HG03469 (cell line): ENCODE data around the gene TMUB1.

ENCODE experiments used
- ATAC-seq: cut with Tn5 transposase; IDR thresholded peaks from one replicate; pipeline ENCODE4 v1.9.1; 2021; ENCODE audit warnings: mild to moderate bottlenecking, moderate library complexity, moderate number of reproducible peaks; ENCODE audit not compliant: unreplicated experiment

The TMUB1 gene

GRCh38 chr7:151121380-151122170, 38.3 kb upstream of the TMUB1 start:
- ATAC-seq = no peak

- ATAC-seq = no peak
These were observed 37.6 kb upstream of the TMUB1 start for GRCh38 chr7:151120896-151121295.

GRCh38 chr7:151119902-151120301, 36.6 kb upstream of the TMUB1 start:
- ATAC-seq = no peak

GRCh38 chr7:151119055-151119415, 35.7 kb upstream of the TMUB1 start:
- no peak for ATAC-seq

- ATAC-seq = no peak
These were observed 35.1 kb upstream of the TMUB1 start for GRCh38 chr7:151118108-151119054.

- ATAC-seq = no peak
These were observed 34.3 kb upstream of the TMUB1 start for GRCh38 chr7:151117565-151117964.

GRCh38 chr7:151116603-151117440, 33.5 kb upstream of the TMUB1 start:
- no peak for ATAC-seq

- ATAC-seq = no peak
These were observed 32.6 kb upstream of the TMUB1 start for GRCh38 chr7:151115836-151116418.

- no peak for ATAC-seq
These were observed 32.0 kb upstream of the TMUB1 start for GRCh38 chr7:151115121-151115835.

- ATAC-seq = no peak
These were observed 31.1 kb upstream of the TMUB1 start for GRCh38 chr7:151114151-151115090.

GRCh38 chr7:151113344-151114150, 30.3 kb upstream of the TMUB1 start:
- ATAC-seq = no peak

- ATAC-seq = no peak
These were observed 27.8 kb upstream of the TMUB1 start for GRCh38 chr7:151110941-151111645.

- ATAC-seq = no peak
These were observed 27.1 kb upstream of the TMUB1 start for GRCh38 chr7:151110236-151110940.

GRCh38 chr7:151109094-151110048, 26.1 kb upstream of the TMUB1 start:
- ATAC-seq = no peak

- ATAC-seq = no peak
These were observed 24.6 kb upstream of the TMUB1 start for GRCh38 chr7:151107882-151108281.
